ENCODE results near the gene ZSWIM4.
"Not testable (repeated sequence)": the region's sequence is repeated elsewhere in the genome, so short reads cannot be mapped to it uniquely, and the experiment has no call there.

The ZSWIM4 gene

DNA sequence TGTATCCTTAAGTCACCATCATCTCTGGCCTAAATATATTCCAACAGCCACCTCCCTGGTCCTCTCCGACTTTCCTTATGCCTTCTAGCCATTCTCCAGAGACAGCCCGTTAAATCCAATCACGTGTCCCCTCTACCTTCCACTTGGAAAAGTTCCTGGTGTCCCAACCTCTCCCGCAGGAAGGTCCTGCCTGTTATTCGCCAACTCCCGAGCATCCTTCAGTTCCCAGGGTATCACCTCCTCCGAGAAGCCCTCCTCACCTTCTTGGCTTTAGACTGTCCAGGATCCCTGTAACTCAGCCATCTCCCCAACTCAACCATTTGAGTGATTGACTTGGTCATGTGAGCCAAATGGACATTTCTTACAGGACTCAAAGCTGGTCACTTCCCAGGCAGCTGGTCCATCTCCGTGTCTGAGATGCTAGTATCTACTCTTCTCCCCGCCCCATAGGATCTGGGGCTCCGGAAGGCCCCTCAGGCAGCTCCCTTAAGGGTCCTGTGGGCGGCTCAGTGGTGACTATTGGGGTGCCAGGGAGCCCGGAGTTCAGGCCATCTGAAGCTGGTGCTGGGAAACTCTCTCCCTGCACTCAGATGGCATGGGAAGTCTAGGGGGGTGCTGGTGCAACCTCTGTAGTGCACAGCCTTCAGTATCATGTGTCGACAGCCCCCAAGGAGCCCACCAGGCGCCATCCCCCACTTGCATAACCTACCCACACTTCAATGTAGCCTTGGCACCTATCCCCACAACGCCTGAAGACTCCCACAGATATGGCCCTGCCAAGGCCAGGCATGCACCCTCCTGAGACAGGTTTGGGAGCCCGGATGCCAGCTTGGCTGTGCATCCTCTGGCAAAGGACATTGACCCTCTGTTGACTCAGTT is 53.8 kb downstream of the ZSWIM4 start:
- no peak for DNase-seq (ENCODE audit: low spot score)
- no peak for TF ChIP-seq CTCF (IDR thresholded peaks at IDR 0.05)
- H3K27ac ChIP-seq, result peak overlapping the region; percentile 100
- H3K4me3 ChIP-seq, result no peak overlapping the region

GRCh38 chr19:13849991-13850909 is 55.0 kb downstream of the ZSWIM4 start:
- no peak for TF ChIP-seq CTCF (IDR thresholded peaks at IDR 0.05)
- peak overlapping the region; percentile 100 for H3K27ac ChIP-seq
- peak overlapping the region; percentile 63 for H3K4me3 ChIP-seq
- DNase-seq (ENCODE audit: low spot score), result peak; percentile 89

DNA sequence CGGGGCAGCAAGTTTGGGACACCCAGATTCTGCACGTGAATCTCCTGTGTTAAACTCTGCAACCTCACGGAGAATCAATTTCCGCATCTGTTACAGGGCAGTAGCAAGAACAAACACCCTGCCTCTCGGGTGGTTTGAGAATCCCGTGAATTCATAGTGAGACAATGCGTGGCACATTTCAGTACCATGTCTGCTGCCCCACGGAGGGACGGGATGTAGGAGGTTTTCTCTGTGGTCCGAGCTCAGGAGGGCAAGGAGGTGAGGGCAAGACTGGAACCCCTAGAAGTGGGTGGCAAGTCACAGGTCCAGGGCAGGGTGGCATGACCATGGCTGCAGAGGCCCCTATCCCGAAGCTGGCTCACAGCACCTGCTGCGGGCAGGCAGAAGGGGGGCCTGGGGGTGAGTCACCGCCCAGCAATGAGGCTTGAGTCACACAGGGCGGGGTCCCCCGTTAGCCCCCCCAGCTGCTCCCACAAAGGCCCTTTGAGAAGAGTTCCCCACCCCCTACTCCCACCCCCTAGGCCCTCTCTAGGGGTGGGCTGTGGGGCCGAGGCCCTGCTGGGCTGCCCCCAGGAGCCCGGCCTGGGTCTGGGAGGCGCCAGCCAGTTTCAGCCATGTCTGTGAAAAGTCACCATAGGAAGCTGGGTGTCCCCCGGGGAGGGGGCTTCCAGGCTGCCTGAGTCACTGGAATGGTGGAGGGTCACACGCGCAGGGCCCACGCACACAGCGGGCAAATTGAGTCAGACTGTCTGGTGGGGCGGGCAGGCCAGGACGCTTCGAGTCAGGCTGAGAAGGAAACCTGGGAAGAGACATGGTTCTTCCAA is 55.9 kb downstream of the ZSWIM4 start:
- peak; percentile 97 for DNase-seq (ENCODE audit: low spot score)
- no peak for TF ChIP-seq CTCF (IDR thresholded peaks at IDR 0.05)
- H3K4me3 ChIP-seq, result peak overlapping the region; percentile 63
- H3K27ac ChIP-seq, result peak overlapping the region; percentile 100

DNA sequence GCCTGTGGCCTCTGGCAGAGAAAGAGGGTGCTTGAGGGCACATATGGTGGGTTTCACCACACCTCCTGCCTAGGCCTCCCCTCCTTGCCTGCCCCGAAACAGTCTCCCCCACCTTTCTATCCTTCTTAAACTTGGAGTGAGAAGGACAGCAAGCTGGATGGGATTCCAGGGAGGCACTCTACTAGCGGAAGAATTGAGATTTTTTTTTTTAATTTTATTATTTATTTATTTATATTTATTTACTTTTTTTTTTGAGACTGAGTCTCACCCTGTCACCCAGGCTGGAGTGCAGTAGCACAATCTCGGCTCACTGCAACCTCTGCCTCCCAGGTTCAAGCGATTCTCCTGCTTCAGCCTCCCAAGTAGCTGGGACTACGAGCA is 56.5 kb downstream of the ZSWIM4 start:
- Histone ChIP-seq H3K4me3 (peak overlapping the region; percentile 63), H3K27ac (peak overlapping the region; percentile 100)
- not testable (repeated sequence) for DNase-seq (ENCODE audit: low spot score)

- not testable (repeated sequence) for DNase-seq (ENCODE audit: low spot score)
- peak overlapping the region; percentile 100 for H3K27ac ChIP-seq
These were observed 57.0 kb downstream of the ZSWIM4 start for GRCh38 chr19:13852171-13852707.

DNA sequence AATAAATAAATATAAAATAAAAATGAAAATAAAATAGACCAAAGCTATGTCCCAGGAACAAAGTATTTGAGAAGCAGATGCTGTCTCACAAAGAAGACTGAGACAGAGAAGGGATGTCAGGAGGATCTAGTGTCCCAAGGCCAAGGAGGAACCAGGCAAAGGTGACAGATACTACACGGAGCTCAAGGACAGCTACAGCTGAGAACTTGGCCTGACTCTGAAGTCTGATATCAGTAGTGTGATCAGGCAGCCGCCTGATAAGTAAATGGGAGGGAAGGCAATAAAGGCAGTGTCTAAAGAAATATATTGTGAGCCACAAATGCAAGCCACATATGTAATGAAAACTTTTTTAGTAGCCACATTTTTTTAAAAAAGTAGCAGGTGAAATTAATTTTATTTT is 61.3 kb downstream of the ZSWIM4 start:
- TF ChIP-seq CTCF (IDR thresholded peaks at IDR 0.05), result no peak
- Histone ChIP-seq H3K4me3 (no peak overlapping the region), H3K27ac (no peak overlapping the region)
- no peak for DNase-seq (ENCODE audit: low spot score)

More at GRCh38 chr19:13852171-13852707, 57.0 kb downstream of the ZSWIM4 start:
- not testable (repeated sequence) for H3K4me3 ChIP-seq

GRCh38 chr19:13859361-13859880 is 64.2 kb downstream of the ZSWIM4 start:
- TF ChIP-seq CTCF (IDR thresholded peaks at IDR 0.05), result no peak
- Histone ChIP-seq H3K4me3 (no peak overlapping the region), H3K27ac (no peak overlapping the region)
- no peak for DNase-seq (ENCODE audit: low spot score)

Measured in coronary artery (tissue), 2 donors.